Anterior cingulate cortex (tissue), 58 donors: Measurements from ENCODE around the gene ARHGAP24.
A peak's percentile ranks its signal among the peaks of the same experiment; 100 is the strongest.
"Not testable (repeated sequence)": the region's sequence is repeated elsewhere in the genome, so short reads cannot be mapped to it uniquely, and the experiment has no call there.

Experiments
- DNase-seq, 58 donors: peaks; one replicate each; lab custom pipeline; 2025; lab: John Stamatoyannopoulos, UW

Gene ARHGAP24

GRCh38 chr4:85937507-85937906, 462.6 kb downstream of the ARHGAP24 start:
- DNase-seq = no peak

- DNase-seq = no peak
These were observed 463.1 kb downstream of the ARHGAP24 start for GRCh38 chr4:85938062-85938461.

DNA sequence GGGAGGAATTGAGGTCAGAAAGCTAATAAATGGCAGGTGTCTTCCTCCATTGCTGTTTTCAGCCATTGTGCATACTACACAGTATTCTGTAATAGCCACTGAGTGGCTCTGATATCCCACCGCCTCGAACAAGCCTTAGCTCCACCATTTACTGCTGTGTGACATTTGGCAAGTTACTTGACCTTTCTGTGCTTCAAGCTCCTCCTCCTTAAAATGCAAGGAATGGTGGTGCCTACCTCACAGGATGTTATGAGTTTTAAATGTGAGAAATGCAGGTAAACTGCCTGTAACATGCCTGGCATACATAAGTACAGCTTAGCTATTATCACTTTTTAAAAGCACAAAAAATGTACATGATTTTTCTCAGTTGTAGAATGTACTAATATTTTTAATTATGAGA, 464.0 kb downstream of the ARHGAP24 start:
- no peak for DNase-seq

DNA sequence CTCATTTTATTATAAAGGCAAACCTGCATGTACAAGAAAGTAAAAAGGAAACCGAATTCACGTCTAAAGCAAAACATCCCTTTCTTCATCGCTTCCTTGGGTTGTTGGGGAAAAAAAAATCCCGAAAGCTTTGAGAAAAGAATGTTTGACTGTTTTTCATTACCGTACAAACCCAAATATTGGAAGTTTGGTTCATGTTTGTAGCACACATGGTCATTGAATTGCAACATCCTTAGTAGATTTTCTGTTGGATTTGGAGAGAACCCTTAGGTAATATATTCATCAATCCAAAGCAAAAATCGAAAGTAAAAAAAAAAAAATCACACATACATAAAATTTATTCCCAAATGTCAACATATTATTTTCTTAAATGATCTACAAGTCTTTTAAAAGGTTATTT, 464.6 kb downstream of the ARHGAP24 start:
- DNase-seq = no peak

GRCh38 chr4:85940151-85940550, 465.2 kb downstream of the ARHGAP24 start:
- no peak for DNase-seq

GRCh38 chr4:85942107-85942506, 467.2 kb downstream of the ARHGAP24 start:
- no peak for DNase-seq

- no peak for DNase-seq
These were observed 471.9 kb downstream of the ARHGAP24 start for GRCh38 chr4:85946821-85947220.

DNA sequence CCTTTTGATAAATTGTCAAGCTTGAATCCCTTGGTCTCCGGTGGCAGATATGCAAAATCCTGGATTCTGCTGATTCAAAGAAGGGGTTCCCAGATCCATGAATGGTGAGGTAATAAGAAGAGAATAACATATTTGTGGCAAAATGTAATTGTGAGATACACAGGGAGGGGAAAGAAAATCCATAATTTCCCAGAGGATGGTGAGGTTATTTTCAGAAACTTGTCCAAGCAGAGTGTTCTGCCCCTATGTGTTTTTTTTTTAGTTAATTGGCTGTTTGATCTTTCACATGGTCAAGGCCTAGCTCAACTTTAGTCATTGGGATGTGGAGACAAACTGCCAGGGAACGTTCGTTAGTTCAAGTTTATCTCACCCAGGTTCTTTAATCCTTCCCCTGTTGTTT, 476.1 kb downstream of the ARHGAP24 start:
- DNase-seq = no peak

DNA sequence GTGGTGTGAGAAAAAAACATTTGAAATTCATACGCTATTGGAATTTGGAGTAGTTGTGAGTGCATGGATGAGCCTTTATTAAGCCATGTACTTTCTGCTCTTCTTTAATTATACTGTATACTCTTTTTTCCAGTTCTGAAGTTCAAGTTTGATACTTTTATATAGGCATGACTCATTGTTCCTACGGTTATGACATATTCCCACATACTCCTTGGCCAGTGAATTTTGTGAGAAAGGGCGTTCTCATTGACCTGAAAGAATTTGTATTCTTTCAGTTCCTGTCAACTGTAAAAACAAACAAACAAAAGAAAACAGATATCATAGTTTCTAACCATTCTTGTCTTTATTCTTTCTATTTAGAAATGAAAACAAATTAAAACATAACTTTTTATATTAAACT, 477.6 kb downstream of the ARHGAP24 start:
- no peak for DNase-seq

- no peak for DNase-seq
These were observed 478.2 kb downstream of the ARHGAP24 start for GRCh38 chr4:85952972-85953650.

DNA sequence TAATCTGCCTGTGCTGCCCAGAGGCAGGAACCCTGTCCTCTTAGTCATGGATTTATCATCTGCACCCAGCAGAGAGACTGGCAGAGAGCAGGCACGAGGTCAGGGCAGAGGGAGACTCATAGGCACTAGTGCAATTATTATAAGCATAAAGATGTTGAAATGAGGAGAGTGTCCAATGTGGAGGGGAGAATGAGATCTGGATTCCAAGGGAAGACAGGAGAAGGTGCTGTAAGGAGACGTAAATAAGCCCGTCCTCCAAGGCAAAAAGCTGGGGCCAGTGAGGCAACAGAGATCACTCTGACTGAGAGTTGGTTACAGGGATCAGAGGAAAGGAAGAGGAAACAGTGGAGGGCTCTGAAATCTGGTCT, 478.7 kb downstream of the ARHGAP24 start:
- no peak for DNase-seq

DNA sequence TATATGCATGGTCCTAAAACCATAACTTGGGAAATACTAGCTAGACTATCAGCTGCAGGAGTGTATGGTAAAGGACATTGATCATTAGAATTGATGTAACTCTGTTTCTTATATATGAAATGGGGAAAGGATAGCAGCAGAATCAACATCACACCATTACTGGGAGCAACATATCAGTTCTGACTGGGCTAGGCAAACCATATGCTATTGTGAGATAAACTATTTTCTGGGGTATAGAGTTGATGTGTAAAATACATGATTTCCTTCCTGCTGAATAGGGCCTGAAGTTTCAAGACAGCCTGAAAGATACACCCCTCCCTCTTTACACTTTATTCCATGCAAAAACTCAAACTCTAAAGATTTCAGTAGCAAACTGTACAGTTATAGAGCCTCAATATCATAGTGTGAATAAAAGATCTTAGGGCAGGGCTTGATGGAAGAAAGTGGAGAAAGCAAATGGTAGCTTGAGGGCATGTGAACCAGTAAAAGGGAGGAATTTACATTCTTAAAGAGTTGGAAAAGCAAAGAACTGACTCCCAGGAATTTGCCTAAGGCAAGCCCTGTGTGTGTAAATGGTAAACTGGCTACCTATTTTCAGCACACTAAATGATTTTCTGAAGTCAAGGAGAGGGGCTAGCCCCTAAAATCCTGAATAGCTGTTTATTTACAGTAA, 480.8 kb downstream of the ARHGAP24 start:
- no peak for DNase-seq

DNA sequence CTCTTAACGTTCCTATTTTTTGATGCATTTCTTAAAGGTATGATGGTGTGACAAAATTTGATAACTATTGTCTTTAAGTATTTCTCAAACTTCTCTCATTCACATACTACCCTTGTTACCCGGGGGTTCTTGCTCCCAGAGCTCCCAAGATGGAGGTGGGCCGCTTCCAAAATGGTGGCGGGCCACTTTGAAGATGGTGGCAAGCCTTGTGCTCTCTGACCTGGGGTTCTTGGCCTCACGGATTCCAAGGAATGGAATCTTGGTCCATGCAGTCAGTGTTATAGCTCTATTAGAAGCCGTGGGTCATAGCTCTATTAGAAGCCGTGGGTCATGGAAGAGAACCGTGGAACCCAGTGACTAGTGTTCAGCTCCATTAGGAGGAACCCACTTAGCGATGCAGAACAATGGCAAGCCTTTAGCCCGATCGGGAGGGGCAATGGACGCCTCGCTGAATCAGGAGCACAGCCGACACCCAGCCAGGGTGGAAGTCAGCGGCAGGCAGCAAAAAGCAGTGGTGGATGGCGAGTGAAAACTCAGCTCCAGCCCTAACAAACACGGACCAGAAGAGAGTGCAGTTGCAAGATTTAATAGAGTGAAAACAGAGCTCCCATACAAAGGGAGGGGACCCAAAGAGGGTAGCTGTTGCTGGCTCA, 481.5 kb downstream of the ARHGAP24 start:
- DNase-seq = no peak

- no peak for DNase-seq
These were observed 486.9 kb downstream of the ARHGAP24 start for GRCh38 chr4:85961887-85962286.

- no peak for DNase-seq
These were observed 488.3 kb downstream of the ARHGAP24 start for GRCh38 chr4:85963231-85963630.

DNA sequence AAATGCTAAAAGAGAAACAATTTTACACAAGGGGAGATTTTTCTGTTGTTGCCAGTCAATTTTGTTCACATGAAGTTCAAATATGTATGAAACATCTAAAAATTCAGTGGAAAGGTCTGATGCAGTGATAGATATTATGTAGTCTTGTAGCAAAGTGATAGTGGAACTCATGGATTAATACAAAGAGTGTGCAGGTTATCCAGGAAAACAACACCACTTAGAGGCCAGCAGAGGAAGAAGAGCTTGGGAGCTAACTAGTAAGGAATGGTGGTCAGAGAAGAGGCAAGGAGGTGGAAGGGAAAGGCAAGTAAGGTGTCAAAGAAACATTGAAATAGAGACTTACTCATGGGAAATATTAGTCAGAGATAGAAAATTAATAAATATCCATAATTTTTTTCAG, 489.3 kb downstream of the ARHGAP24 start:
- DNase-seq = no peak

- not testable (repeated sequence) for DNase-seq
These were observed 490.1 kb downstream of the ARHGAP24 start for GRCh38 chr4:85965017-85965416.

DNA sequence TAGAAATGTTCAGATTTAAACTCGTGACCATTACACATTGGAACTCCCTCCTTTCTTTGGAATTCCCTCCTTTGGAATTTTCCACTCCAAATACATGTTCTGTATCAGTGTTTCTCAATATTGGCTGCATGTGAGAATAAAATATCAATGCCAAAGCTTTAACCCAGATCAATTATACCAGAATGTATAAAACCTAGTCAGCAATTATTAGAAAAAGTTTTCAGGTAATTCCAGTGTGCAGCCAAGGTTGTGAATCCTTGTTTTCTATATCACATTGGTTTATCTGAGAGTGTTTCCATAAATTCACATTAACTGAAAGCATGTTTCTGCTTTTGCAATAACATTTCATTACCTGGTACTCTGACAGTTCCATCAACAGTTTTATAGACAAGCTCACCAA, 490.6 kb downstream of the ARHGAP24 start:
- no peak for DNase-seq

DNA sequence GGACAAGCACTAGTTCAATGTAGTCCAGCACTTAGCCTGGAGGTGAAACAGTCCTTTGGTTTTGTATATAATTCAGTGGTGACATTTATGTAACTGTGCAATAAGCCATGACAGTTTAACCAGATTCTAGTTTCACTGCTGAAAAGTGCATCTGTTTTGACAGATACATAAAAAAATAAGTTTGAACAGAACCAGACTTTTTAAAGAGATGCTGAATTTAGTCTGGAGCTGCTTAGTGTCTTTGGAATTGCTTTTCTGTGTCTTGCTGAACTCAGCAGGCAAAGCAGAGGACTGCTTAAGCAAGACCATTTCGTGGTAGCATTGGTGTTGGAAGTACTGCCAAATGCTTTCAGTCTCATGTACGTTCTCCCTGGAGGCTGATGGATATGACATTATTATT, 491.4 kb downstream of the ARHGAP24 start:
- no peak for DNase-seq

- DNase-seq = no peak
These were observed 492.9 kb downstream of the ARHGAP24 start for GRCh38 chr4:85967872-85968271.

DNA sequence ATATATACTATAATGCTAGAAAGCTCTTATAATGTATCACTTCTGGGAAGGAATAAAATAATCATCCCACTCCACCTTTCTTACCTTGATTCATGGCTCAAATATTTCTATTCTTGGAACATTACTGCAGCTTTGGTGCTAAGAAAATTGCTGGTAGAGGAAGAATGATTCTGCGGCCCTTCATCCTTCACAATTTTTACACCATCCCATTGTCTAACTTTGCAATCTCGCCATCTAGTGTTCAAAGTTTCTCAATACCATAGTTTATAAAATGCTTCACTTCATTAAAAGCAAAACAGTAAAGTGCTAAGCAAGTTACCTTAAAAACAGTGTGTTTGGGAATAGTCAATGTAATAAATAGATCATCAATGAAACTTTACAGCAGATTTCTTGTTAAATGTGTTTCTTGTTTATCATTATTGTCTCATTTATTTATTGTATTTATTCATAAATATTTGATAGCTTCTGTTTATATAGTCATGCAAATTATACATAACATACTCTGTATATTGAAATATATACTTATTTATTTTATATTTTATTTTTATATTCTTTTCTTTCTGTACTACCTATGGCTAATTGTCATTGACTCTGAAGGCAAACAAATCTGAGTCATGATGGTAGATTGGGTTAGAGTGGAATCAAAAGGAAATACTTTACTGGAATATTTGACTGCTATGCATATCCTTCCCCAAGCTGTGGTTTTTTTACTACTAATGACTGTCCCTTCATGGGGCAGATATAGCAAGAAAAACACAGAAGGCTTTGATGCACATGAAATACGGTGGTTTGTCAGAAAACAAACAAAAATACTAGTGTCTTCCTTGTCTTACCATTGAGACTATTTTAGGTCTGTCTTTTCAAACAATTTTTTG, 494.2 kb downstream of the ARHGAP24 start:
- peak in 2 of 58 donors; percentile 34 to 39 for DNase-seq
